Measurements from ENCODE around the gene MLST8. TPM values are rescaled to one million over a fixed set of nuclear protein-coding genes. Genes with fewer than 3 reads are reported as not detected.

Gene MLST8
- total RNA-seq, 4 donors from 2014 or later, result 33.1 to 48.8 (median 42.8) TPM

- H3K36me3 ChIP-seq, result no peaks in the 10 kb centered on the region
- TF ChIP-seq POLR2A (IDR thresholded peaks at IDR 0.05) (no peak), CTCF (IDR thresholded peaks at IDR 0.05) (no peak)
- intact Hi-C loops (cut with DNase I), result no loop called here
- no peaks in the 10 kb centered on the region for H3K9me3 ChIP-seq
- H3K4me3 ChIP-seq, result no peak overlapping the region
- H3K4me1 ChIP-seq, result peaks cover 0 to 2% (median 0%) of the 10 kb centered on the region in 3 donors
- H3K27me3 ChIP-seq, result no peaks in the 10 kb centered on the region
- WGBS, 2 donors, result 100% methylated on average over 1 of the region's 20 CpGs; no CpG with 5 or more reads in 1 of the 2 donors
- DNase-seq, result no peak
- H3K27ac ChIP-seq, result no peak overlapping the region
Measured at GRCh38 chr16:2184962-2185361, 20.3 kb upstream of the MLST8 start.

- H3K9me3 ChIP-seq, result no peaks in the 10 kb centered on the region
- DNase-seq, result no peak
- intact Hi-C loops (cut with DNase I), result no loop called here
- no peaks in the 10 kb centered on the region for H3K36me3 ChIP-seq
- 87 to 90% methylated on average over 11 to 13 of the region's 13 CpGs for WGBS, 2 donors
- peaks cover 0 to 13% (median 0%) of the 10 kb centered on the region in 3 donors for H3K4me1 ChIP-seq
- no peak overlapping the region for H3K27ac ChIP-seq
- H3K4me3 ChIP-seq, result no peak overlapping the region
- no peak for TF ChIP-seq POLR2A (IDR thresholded peaks at IDR 0.05)
- no peaks in the 10 kb centered on the region for H3K27me3 ChIP-seq
Measured at GRCh38 chr16:2186064-2186463, 19.2 kb upstream of the MLST8 start.

- DNase-seq, result no peak
- intact Hi-C loops (cut with DNase I), result no loop called here
- Histone ChIP-seq H3K4me3 (no peak overlapping the region), H3K27ac (no peak overlapping the region), H3K9me3 (no peaks in the 10 kb centered on the region), H3K4me1 (peaks cover 0 to 15% (median 0%) of the 10 kb centered on the region in 3 donors), H3K36me3 (no peaks in the 10 kb centered on the region), H3K27me3 (no peaks in the 10 kb centered on the region)
- TF ChIP-seq POLR2A (IDR thresholded peaks at IDR 0.05) (no peak), CTCF (IDR thresholded peaks at IDR 0.05) (no peak)
- WGBS, 2 donors, result 76 to 89% methylated on average over 2 to 9 of the region's 20 CpGs
Measured at GRCh38 chr16:2186505-2186904, 18.7 kb upstream of the MLST8 start.

- no peaks in the 10 kb centered on the region for H3K9me3 ChIP-seq
- H3K36me3 ChIP-seq, result no peaks in the 10 kb centered on the region
- WGBS, 2 donors, result 84 to 92% methylated on average over 6 of the region's 17 CpGs
- DNase-seq, result no peak
- peaks cover 0 to 15% (median 0%) of the 10 kb centered on the region in 3 donors for H3K4me1 ChIP-seq
- no peak overlapping the region for H3K4me3 ChIP-seq
- peaks cover 0 to 3% (median 0%) of the 10 kb centered on the region in 4 donors for H3K27me3 ChIP-seq
- intact Hi-C loops (cut with DNase I), result no loop called here
- no peak overlapping the region for H3K27ac ChIP-seq
- no peak for TF ChIP-seq POLR2A (IDR thresholded peaks at IDR 0.05)
- TF ChIP-seq CTCF (IDR thresholded peaks at IDR 0.05), result no peak
Measured at GRCh38 chr16:2187212-2187611, 18.0 kb upstream of the MLST8 start.

GRCh38 chr16:2188395-2188794 lies 16.9 kb upstream of the MLST8 start:
- no peak for DNase-seq
- H3K27me3 ChIP-seq, result peaks cover 0 to 9% (median 0%) of the 10 kb centered on the region in 4 donors
- intact Hi-C loops (cut with DNase I), result no loop called here
- H3K9me3 ChIP-seq, result no peaks in the 10 kb centered on the region
- H3K36me3 ChIP-seq, result no peaks in the 10 kb centered on the region
- H3K4me1 ChIP-seq, result peaks cover 0 to 15% (median 0%) of the 10 kb centered on the region in 3 donors
- 89 to 93% methylated on average over 2 of the region's 8 CpGs for WGBS, 2 donors
- no peak overlapping the region for H3K4me3 ChIP-seq
- no peak overlapping the region for H3K27ac ChIP-seq
- TF ChIP-seq CTCF (IDR thresholded peaks at IDR 0.05) (no peak), POLR2A (IDR thresholded peaks at IDR 0.05) (no peak)
